Bronchial epithelial cell (primary cell): ENCODE results near the gene CLDN22. TPM values are rescaled to one million over a fixed set of nuclear protein-coding genes. Genes with fewer than 3 reads are reported as not detected.
"Not testable (repeated sequence)": the region's sequence is repeated elsewhere in the genome, so short reads cannot be mapped to it uniquely, and the experiment has no call there.

ENCODE experiments used
- DNase-seq: peaks from one replicate; pipeline ENCODE4 v3.0.0-alpha.2; 2010; ENCODE audit warnings: low read depth
- FAIRE-seq: peaks from 2 replicates; lab custom pipeline; 2011; peaks lifted over from hg19 to GRCh38; lab: Jason Lieb, UNC
- H3K27me3 ChIP-seq: 2 replicates; pipeline ENCODE4 v1.5.1; 2011; ENCODE audit warnings: low read length; ENCODE audit not compliant: control insufficient read depth, insufficient read depth
- H3K36me3 ChIP-seq: 2 replicates; pipeline ENCODE4 v1.5.1; 2011; ENCODE audit warnings: low read length; ENCODE audit not compliant: control insufficient read depth, insufficient read depth
- H3K4me3 ChIP-seq: 2 replicates; pipeline ENCODE4 v1.5.1; 2011; ENCODE audit warnings: mild to moderate bottlenecking, low read depth, low read length, control low read depth
- CTCF ChIP-seq: IDR thresholded peaks from 2 replicates; pipeline ENCODE4 v1.5.1; 2011; ENCODE audit warnings: mild to moderate bottlenecking, moderate library complexity, low read length, control low read depth, inconsistent platforms; ENCODE audit not compliant: insufficient read depth, severe bottlenecking
- total RNA-seq: library from RNA; depleted of rRNA; stranded (reverse); fragments of >200 nt; gene quantifications from 2 replicates; pipeline ENCODE4 v1.2.1, GENCODE V29; 2014

The CLDN22 gene
- total RNA-seq, 1 donor from 2014 or later = not detected

GRCh38 chr4:183324619-183325018 lies 4.5 kb upstream of the CLDN22 start:
- Histone ChIP-seq H3K36me3 (no peaks in the 10 kb centered on the region), H3K4me3 (no peak overlapping the region), H3K27me3 (no peaks in the 10 kb centered on the region)
- TF ChIP-seq CTCF = no peak
- FAIRE-seq (no peak), DNase-seq (no peak)

- not testable (repeated sequence) for H3K27me3 ChIP-seq, FAIRE-seq, H3K36me3 ChIP-seq, DNase-seq, H3K4me3 ChIP-seq
Measured at GRCh38 chr4:183324056-183324455, 4.0 kb upstream of the CLDN22 start.

GRCh38 chr4:183323295-183323694 lies 3.2 kb upstream of the CLDN22 start:
- no peaks in the 10 kb centered on the region for H3K36me3 ChIP-seq
- no peak for TF ChIP-seq CTCF
- FAIRE-seq = no peak
- H3K4me3 ChIP-seq = no peak overlapping the region
- H3K27me3 ChIP-seq = no peaks in the 10 kb centered on the region
- DNase-seq = no peak

GRCh38 chr4:183322326-183322725 lies 2.2 kb upstream of the CLDN22 start, which contains the start of gene CLDN24:
CLDN24 (minus strand) TSS chr4:183322426; CDS start chr4:183322426, 0 bp downstream.
- no peak for TF ChIP-seq CTCF
- Histone ChIP-seq H3K36me3 (no peaks in the 10 kb centered on the region), H3K27me3 (no peaks in the 10 kb centered on the region), H3K4me3 (no peak within 1 kb of the TSS)
- DNase-seq = no peak
- no peak for FAIRE-seq

- no peaks in the 10 kb centered on the region for H3K36me3 ChIP-seq
- no peak for DNase-seq
- no peaks in the 10 kb centered on the region for H3K27me3 ChIP-seq
- no peak overlapping the region for H3K4me3 ChIP-seq
- no peak for FAIRE-seq
- TF ChIP-seq CTCF = no peak
Measured at GRCh38 chr4:183321516-183321915, 1.4 kb upstream of the CLDN22 start.

GRCh38 chr4:183321079-183321478 lies 1.0 kb upstream of the CLDN22 start:
- FAIRE-seq = no peak

More at GRCh38 chr4:183321079-183321478, 1.0 kb upstream of the CLDN22 start:
- DNase-seq = no peak
- Histone ChIP-seq H3K27me3 (no peaks in the 10 kb centered on the region), H3K4me3 (no peak overlapping the region), H3K36me3 (no peaks in the 10 kb centered on the region)
- no peak for TF ChIP-seq CTCF
